GM12864 (cell line): ENCODE data around the gene ZNF648.

ENCODE experiments used
- DNase-seq: peaks from one replicate; pipeline ENCODE4 v3.0.0-alpha.2; 2011; ENCODE audit warnings: low read depth
- H3K4me3 ChIP-seq: 2 replicates; pipeline ENCODE4 v1.5.1; 2011; ENCODE audit warnings: mild to moderate bottlenecking, low read depth, low read length, control low read depth
- TF ChIP-seq, protein P1 (sequence below): IDR thresholded peaks from 2 replicates; pipeline ENCODE4 v1.5.1; 2011; ENCODE audit warnings: low read depth, mild to moderate bottlenecking, moderate library complexity, low read length, control low read depth, inconsistent platforms; ENCODE audit errors: missing control alignments

Gene ZNF648

DNA sequence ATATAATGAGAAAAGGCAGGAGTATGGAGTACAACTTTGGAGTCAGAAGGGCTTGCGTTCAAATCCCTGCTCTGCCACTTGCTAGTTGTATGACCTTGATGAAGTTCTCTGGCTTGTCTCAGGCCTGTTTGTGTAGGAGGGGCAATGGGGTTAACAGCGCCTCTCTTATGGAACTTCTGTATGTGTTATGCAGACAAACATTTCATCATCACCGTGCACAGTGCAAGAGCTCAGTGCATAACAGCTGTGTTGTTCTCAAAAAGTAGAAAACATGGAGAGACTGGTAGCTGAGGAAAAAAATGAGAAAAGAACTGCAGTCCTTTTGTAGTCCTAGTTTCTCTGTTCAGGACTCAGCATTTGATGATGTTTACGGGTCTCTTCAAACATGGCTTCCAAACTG lies 10.4 kb upstream of the ZNF648 start:
- H3K4me3 ChIP-seq: no peak overlapping the region
- TF ChIP-seq, protein P1, sequence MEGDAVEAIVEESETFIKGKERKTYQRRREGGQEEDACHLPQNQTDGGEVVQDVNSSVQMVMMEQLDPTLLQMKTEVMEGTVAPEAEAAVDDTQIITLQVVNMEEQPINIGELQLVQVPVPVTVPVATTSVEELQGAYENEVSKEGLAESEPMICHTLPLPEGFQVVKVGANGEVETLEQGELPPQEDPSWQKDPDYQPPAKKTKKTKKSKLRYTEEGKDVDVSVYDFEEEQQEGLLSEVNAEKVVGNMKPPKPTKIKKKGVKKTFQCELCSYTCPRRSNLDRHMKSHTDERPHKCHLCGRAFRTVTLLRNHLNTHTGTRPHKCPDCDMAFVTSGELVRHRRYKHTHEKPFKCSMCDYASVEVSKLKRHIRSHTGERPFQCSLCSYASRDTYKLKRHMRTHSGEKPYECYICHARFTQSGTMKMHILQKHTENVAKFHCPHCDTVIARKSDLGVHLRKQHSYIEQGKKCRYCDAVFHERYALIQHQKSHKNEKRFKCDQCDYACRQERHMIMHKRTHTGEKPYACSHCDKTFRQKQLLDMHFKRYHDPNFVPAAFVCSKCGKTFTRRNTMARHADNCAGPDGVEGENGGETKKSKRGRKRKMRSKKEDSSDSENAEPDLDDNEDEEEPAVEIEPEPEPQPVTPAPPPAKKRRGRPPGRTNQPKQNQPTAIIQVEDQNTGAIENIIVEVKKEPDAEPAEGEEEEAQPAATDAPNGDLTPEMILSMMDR: no peak
- DNase-seq: no peak

DNA sequence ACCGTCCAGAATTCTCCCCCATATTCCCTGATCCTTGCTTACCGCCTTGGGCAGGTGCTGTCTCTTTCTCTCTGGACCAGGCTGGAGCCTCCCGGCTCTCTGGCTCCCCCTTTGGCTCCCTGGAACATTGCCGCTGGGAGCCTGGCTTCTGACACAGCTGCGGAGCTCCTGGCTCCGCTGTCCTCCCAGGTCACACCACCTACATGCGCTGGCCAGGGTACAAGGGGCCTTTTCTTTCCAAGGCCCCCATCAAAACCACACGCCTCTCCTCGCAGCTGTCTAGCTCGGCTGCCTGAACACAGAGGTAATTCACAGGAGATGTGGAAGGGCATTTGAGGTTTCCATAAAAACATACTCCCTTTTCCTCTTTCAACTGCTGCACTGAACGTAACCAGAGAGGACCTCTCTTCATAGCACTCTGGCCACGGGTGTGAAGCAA lies 7.5 kb upstream of the ZNF648 start:
- TF ChIP-seq, protein P1: peak; percentile 86
- H3K4me3 ChIP-seq: no peak overlapping the region
- DNase-seq: no peak

DNA sequence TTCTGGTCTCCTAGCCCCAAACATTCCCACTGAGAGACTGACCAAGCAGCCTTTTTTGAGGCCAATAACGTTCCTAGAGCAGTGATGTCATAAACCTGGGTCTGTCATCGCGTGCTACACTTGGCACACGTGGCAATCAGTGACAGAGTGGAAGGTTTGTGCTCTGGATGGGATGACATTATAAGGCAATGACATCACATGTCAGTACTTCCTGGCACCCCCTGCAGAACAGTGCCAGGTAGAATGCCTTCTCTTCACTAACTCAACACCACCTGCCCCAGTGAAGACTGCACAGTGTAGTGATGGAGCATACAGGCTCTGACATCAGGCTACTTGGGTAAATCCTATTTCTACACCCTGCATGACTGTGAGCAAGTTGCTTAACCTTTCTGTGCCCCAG lies 5.4 kb upstream of the ZNF648 start:
- H3K4me3 ChIP-seq: no peak overlapping the region
- DNase-seq: no peak
- TF ChIP-seq, protein P1: no peak

DNA sequence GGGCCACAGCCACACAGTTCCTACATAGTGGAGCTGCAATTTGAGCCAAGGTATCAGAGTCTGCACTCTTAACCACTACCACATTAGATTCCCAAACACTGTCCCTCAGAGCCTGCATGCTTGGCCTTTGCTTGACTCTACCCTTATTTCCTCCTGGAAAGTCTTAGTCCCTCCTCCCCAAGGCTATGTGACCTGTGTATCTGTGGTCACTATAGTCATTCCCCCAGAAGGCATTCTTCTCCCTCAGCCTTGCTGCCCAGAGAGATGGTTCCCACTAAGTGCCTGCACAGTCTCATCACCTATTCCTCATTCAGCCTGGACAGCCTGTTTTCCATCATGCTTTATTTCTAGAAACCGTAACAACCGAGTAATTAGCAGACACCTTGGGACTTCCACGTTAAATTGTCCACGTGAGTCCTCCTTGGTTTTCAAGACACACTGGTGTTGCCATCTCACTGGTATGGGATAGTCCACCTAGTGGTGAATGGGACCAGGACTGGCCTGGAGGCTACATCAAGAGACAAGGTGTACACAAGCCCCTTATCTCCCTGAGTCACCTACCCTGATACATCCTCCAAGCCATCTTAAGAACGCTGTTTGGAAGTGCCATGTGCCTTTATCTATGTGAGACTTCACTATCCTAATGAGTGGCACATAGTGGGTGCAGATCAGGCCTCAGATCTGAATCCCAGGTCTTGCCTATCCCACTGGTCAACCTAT lies 3.8 kb upstream of the ZNF648 start:
- H3K4me3 ChIP-seq: no peak overlapping the region
- TF ChIP-seq, protein P1: no peak
- no peak for DNase-seq

DNA sequence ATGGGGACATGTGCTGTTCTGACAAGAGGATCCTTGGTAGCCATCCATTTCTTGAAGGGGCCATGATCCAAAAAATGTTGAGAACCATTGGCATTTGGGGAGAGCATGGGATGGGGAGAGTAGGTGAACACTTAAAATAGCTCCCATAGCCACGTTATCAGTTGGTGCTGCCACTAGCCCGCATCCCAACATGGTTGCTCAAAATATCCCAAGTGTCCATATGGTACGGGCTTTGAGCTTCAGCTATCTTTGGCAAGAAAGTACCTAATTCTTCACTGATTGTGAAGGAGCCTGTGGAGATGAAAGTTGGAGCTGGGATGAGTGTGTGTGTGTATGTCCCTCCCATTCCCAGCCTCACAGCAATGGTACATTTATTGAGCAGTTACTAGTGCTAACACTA lies 3.1 kb upstream of the ZNF648 start:
- H3K4me3 ChIP-seq: no peak overlapping the region
- TF ChIP-seq, protein P1: no peak
- no peak for DNase-seq

DNA sequence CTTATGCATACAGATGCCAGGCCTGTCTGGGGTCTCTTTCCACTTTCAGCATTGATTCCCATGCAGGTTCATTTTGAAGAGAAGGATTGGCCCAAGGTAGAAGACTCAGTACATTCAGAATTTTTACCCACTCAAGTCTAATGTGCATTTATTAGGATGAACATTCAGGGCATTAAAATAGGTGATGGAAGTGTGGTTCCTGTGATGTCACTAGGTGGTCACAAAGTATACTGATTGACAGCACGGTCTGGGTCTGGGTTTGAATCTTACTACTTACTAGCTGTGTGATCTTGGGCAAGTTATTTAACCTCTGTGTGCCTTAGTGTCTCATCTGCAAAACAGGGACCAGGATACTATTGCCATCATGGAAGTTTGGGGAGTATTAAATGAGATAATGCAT lies 711 bp upstream of the ZNF648 start:
- DNase-seq: no peak
- no peak overlapping the region for H3K4me3 ChIP-seq
- TF ChIP-seq, protein P1: no peak

DNA sequence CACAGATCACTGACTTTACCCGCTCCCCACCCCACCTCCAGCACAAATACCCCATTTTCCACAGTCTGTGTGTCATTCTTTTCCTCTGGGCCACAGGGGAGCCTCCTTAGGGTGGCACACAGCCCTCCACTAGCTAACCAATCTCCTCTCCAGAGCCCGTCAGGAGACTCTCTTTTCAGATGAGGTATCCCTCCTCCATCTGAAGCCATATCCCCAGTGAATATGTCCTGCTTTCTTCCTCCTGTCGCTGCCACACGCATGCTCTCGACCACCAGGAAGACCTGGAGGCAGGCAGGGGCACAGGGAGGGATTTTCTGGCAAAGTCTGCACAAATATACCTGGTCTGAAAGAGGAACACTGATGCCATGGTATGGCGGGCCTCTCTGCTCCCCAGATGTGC lies 635 bp downstream of the ZNF648 start:
- TF ChIP-seq, protein P1: no peak
- DNase-seq: no peak
- no peak overlapping the region for H3K4me3 ChIP-seq
